ENCODE data around the gene KRTAP6-3.

The KRTAP6-3 gene

DNA sequence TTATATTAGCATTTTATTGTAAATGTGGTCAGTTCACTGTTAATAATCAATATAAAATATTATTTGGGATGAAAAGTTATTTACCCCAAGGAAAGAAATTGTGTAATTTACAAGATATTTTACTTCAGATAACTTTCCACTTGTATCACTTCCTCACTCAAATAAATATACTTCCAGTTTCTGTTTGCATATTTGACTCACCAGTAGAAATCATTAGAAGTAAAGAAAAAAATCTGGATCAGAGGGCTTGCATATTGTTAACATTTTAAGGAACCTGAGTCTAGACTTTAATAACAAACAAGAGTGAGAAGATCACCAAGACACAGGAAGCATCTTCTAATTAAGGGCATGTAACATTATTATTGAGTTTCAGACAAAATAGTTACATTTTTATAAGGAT, 27.8 kb downstream of the KRTAP6-3 start:
- H3K4me1 ChIP-seq (ENCODE audit: low read depth, poor library complexity, severe bottlenecking): no peaks in the 10 kb centered on the region
- TF ChIP-seq, protein P1, sequence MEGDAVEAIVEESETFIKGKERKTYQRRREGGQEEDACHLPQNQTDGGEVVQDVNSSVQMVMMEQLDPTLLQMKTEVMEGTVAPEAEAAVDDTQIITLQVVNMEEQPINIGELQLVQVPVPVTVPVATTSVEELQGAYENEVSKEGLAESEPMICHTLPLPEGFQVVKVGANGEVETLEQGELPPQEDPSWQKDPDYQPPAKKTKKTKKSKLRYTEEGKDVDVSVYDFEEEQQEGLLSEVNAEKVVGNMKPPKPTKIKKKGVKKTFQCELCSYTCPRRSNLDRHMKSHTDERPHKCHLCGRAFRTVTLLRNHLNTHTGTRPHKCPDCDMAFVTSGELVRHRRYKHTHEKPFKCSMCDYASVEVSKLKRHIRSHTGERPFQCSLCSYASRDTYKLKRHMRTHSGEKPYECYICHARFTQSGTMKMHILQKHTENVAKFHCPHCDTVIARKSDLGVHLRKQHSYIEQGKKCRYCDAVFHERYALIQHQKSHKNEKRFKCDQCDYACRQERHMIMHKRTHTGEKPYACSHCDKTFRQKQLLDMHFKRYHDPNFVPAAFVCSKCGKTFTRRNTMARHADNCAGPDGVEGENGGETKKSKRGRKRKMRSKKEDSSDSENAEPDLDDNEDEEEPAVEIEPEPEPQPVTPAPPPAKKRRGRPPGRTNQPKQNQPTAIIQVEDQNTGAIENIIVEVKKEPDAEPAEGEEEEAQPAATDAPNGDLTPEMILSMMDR (conservative IDR thresholded peaks at IDR 0.05; ENCODE audit: low read depth, low read length): no peak
- H3K27me3 ChIP-seq (ENCODE audit: insufficient read depth, low read depth): no peaks in the 10 kb centered on the region
- no peak overlapping the region for H2AFZ ChIP-seq (ENCODE audit: low read depth)
- no peaks in the 10 kb centered on the region for H3K79me2 ChIP-seq (ENCODE audit: insufficient read depth, low read depth)
- H3K36me3 ChIP-seq (ENCODE audit: insufficient read depth): no peaks in the 10 kb centered on the region
- H3K4me3 ChIP-seq (IDR thresholded peaks at IDR 0.05; ENCODE audit: insufficient read depth, low read depth, low read length): no peak overlapping the region
- H3K9ac ChIP-seq: no peak overlapping the region
- H4K20me1 ChIP-seq (ENCODE audit: insufficient read depth): no peaks in the 10 kb centered on the region
- H3K4me2 ChIP-seq: no peak overlapping the region
- H3K27ac ChIP-seq: no peak overlapping the region

DNA sequence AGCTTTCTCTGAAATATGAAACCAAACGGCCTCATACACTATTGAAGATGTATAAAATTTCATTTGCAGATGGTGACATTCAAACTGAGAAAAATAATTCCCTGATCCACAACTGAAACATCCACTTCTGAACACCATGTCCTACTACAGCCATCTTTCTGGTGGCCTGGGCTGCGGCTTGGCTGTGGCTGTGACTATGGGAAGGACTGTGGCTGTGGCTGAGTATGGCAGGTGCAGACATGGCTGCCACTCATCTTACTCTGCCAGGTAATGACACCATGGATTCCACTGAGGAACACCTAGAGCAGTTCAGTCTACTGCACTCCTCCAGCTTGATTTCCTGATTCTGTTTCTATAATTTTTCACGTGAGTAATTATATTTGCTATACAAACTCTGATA, 28.3 kb downstream of the KRTAP6-3 start, which contains the start of gene KRTAP20-4:
KRTAP20-4 (plus strand) TSS at position 106 of the 400 bp plus-strand sequence.
- no peaks in the 10 kb centered on the region for H3K36me3 ChIP-seq (ENCODE audit: insufficient read depth)
- no peak within 1 kb of the TSS for H3K4me3 ChIP-seq (IDR thresholded peaks at IDR 0.05; ENCODE audit: insufficient read depth, low read depth, low read length)
- H3K4me1 ChIP-seq (ENCODE audit: low read depth, poor library complexity, severe bottlenecking): no peaks in the 10 kb centered on the region
- no peak within 1 kb of the TSS for H3K9ac ChIP-seq
- no peaks in the 10 kb centered on the region for H3K79me2 ChIP-seq (ENCODE audit: insufficient read depth, low read depth)
- H3K27ac ChIP-seq: no peak within 1 kb of the TSS
- H3K27me3 ChIP-seq (ENCODE audit: insufficient read depth, low read depth): no peaks in the 10 kb centered on the region
- no peak within 1 kb of the TSS for H2AFZ ChIP-seq (ENCODE audit: low read depth)
- no peak within 1 kb of the TSS for H3K4me2 ChIP-seq
- H4K20me1 ChIP-seq (ENCODE audit: insufficient read depth): no peaks in the 10 kb centered on the region
- TF ChIP-seq, protein P1 (conservative IDR thresholded peaks at IDR 0.05; ENCODE audit: low read depth, low read length): no peak

DNA sequence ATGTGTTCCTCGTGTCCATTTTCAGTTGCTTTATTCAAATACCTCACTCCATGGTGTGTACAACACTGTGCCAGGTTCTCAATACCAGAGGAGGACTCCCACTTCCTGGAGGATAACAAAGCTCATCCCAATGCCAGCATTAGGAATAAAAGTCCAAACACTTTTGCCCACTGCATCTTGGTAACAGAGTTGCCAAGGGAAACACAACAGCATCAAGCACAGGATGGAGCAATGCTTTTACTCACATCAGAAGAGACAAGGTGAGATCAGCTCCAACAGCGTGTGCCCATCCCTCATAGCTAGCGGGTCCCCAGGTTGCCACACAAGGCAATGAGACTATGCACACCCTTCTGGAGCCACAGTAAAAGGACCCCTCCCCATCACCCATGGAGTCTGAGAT, 31.1 kb downstream of the KRTAP6-3 start:
- TF ChIP-seq, protein P1 (conservative IDR thresholded peaks at IDR 0.05; ENCODE audit: low read depth, low read length): no peak
- Histone ChIP-seq H3K27ac (no peak overlapping the region), H3K9ac (no peak overlapping the region)

DNA sequence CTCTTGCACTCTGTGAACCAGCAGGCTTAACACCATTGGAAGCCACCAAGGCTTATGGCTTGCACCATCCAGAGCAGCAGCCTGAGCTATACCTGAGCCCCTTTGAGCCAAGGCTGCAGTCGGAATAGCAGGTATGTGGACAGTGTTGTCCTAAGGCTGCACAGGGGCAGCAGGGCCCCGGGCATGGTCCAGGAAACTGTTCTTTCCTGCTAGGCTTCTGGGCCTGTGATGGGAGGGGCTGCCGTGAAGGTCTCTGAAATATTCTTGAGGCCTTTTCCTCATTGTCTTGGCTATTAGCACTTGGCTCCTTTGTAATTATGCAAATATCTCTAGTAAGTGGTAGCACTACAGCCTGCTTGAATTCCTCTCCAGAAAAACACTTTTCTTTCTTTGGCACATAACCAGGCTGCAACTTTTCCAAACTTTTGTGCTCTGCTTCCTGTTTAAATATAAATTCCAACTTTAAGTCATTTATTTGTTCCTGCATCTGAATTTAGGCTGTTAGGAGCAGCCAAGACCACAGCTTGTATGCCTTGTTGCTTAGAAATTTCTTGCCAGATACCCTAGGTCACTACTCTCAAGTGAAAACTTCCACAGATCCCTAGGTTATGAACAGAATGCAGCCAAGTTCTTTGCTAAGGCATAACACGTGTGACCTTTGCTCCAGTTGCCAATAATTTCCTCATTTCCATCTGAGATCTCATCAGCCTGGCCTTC, 33.4 kb downstream of the KRTAP6-3 start:
- Histone ChIP-seq H3K9ac (no peak overlapping the region), H3K27ac (no peak overlapping the region), H3K4me3 (IDR thresholded peaks at IDR 0.05; ENCODE audit: insufficient read depth, low read depth, low read length) (no peak overlapping the region), H2AFZ (ENCODE audit: low read depth) (no peak overlapping the region), H3K36me3 (ENCODE audit: insufficient read depth) (no peaks in the 10 kb centered on the region), H3K27me3 (ENCODE audit: insufficient read depth, low read depth) (no peaks in the 10 kb centered on the region), H3K79me2 (ENCODE audit: insufficient read depth, low read depth) (no peaks in the 10 kb centered on the region), H3K4me1 (ENCODE audit: low read depth, poor library complexity, severe bottlenecking) (no peaks in the 10 kb centered on the region), H3K4me2 (no peak overlapping the region), H4K20me1 (ENCODE audit: insufficient read depth) (no peaks in the 10 kb centered on the region)
- TF ChIP-seq, protein P1 (conservative IDR thresholded peaks at IDR 0.05; ENCODE audit: low read depth, low read length): no peak

More for the DNA sequence above, 31.1 kb downstream of the KRTAP6-3 start:
- Histone ChIP-seq H4K20me1 (ENCODE audit: insufficient read depth) (no peaks in the 10 kb centered on the region), H3K79me2 (ENCODE audit: insufficient read depth, low read depth) (no peaks in the 10 kb centered on the region), H3K4me3 (IDR thresholded peaks at IDR 0.05; ENCODE audit: insufficient read depth, low read depth, low read length) (no peak overlapping the region), H2AFZ (ENCODE audit: low read depth) (no peak overlapping the region), H3K4me1 (ENCODE audit: low read depth, poor library complexity, severe bottlenecking) (no peaks in the 10 kb centered on the region), H3K36me3 (ENCODE audit: insufficient read depth) (no peaks in the 10 kb centered on the region), H3K27me3 (ENCODE audit: insufficient read depth, low read depth) (no peaks in the 10 kb centered on the region), H3K4me2 (no peak overlapping the region)

All from KMS-11 (cell line).